ENCODE results near the gene FERMT1. TPM values are rescaled to one million over a fixed set of nuclear protein-coding genes. Genes with fewer than 3 reads are reported as not detected.

Gene FERMT1
- total and polyA plus RNA-seq, 2 of the 13 experiments (the other 11 are each of a cell fraction or from before 2014, with no cell fraction given): 15.8 to 29.5 TPM

- TF ChIP-seq, protein P1, sequence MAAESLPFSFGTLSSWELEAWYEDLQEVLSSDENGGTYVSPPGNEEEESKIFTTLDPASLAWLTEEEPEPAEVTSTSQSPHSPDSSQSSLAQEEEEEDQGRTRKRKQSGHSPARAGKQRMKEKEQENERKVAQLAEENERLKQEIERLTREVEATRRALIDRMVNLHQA (CRISPR knock-in tag; IDR thresholded peaks at IDR 0.05): no peak
- no peak for TF ChIP-seq MAX (IDR thresholded peaks at IDR 0.05)
- TF ChIP-seq ZBTB38 (CRISPR knock-in tag; IDR thresholded peaks at IDR 0.05): 0 out of 2 replicates have a peak, but pooled peaks have one; percentile 16
- TF ChIP-seq, protein P2, sequence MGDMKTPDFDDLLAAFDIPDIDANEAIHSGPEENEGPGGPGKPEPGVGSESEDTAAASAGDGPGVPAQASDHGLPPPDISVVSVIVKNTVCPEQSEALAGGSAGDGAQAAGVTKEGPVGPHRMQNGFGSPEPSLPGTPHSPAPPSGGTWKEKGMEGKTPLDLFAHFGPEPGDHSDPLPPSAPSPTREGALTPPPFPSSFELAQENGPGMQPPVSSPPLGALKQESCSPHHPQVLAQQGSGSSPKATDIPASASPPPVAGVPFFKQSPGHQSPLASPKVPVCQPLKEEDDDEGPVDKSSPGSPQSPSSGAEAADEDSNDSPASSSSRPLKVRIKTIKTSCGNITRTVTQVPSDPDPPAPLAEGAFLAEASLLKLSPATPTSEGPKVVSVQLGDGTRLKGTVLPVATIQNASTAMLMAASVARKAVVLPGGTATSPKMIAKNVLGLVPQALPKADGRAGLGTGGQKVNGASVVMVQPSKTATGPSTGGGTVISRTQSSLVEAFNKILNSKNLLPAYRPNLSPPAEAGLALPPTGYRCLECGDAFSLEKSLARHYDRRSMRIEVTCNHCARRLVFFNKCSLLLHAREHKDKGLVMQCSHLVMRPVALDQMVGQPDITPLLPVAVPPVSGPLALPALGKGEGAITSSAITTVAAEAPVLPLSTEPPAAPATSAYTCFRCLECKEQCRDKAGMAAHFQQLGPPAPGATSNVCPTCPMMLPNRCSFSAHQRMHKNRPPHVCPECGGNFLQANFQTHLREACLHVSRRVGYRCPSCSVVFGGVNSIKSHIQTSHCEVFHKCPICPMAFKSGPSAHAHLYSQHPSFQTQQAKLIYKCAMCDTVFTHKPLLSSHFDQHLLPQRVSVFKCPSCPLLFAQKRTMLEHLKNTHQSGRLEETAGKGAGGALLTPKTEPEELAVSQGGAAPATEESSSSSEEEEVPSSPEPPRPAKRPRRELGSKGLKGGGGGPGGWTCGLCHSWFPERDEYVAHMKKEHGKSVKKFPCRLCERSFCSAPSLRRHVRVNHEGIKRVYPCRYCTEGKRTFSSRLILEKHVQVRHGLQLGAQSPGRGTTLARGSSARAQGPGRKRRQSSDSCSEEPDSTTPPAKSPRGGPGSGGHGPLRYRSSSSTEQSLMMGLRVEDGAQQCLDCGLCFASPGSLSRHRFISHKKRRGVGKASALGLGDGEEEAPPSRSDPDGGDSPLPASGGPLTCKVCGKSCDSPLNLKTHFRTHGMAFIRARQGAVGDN (CRISPR knock-in tag; IDR thresholded peaks at IDR 0.05): peak; percentile 31; the same call in 1 of the 2 replicates
- TF ChIP-seq, protein P3, sequence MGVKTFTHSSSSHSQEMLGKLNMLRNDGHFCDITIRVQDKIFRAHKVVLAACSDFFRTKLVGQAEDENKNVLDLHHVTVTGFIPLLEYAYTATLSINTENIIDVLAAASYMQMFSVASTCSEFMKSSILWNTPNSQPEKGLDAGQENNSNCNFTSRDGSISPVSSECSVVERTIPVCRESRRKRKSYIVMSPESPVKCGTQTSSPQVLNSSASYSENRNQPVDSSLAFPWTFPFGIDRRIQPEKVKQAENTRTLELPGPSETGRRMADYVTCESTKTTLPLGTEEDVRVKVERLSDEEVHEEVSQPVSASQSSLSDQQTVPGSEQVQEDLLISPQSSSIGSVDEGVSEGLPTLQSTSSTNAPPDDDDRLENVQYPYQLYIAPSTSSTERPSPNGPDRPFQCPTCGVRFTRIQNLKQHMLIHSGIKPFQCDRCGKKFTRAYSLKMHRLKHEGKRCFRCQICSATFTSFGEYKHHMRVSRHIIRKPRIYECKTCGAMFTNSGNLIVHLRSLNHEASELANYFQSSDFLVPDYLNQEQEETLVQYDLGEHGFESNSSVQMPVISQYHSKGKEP (CRISPR knock-in tag; IDR thresholded peaks at IDR 0.05): no peak
- TF ChIP-seq ZNF343 (CRISPR knock-in tag; IDR thresholded peaks at IDR 0.05): no peak
- 0 out of 2 replicates have a peak, but pooled peaks have one; percentile 10 for TF ChIP-seq NFYB (CRISPR knock-in tag; IDR thresholded peaks at IDR 0.05)
Observed at GRCh38 chr20:6055161-6055783, 67.6 kb downstream of the FERMT1 start (continued).
